Esophagus squamous epithelium (tissue), 5 donors: Measurements from ENCODE around the gene TMC1. TPM values are rescaled to one million over a fixed set of nuclear protein-coding genes. Genes with fewer than 3 reads are reported as not detected.

ENCODE experiments used
- DNase-seq: peaks from one replicate; lab custom pipeline; 2025; lab: John Stamatoyannopoulos, UW
- H3K27ac ChIP-seq, 4 donors: fragments of 200-600 bp; sonication (generic); one replicate each; pipeline ENCODE4 v1.5.1; 2016 to 2019; ENCODE audit warnings: mild to moderate bottlenecking in 1 of 4
- H3K27me3 ChIP-seq, 4 donors: fragments of 200-600 bp; sonication (generic); 1 replicate in 3 of 4; 2 replicates in 1 of 4; pipeline versions ENCODE4 v1.5.1 to v1.6.0; 2017 to 2021; ENCODE audit warnings: antibody characterized with exemption in 1 of 4
- H3K36me3 ChIP-seq, 3 donors: fragments of 200-600 bp; sonication (generic); one replicate each; pipeline ENCODE4 v1.5.1; 2016 to 2019
- H3K4me1 ChIP-seq, 3 donors: fragments of 200-600 bp; sonication (generic); one replicate each; pipeline ENCODE4 v1.5.1; 2017 to 2019
- H3K4me3 ChIP-seq, 4 donors: fragments of 200-600 bp; sonication (generic); 1 replicate in 3 of 4; 2 replicates in 1 of 4; pipeline ENCODE4 v1.5.1; 2016 to 2019; ENCODE audit warnings: mild to moderate bottlenecking in 2 of 4, moderate library complexity in 1 of 4
- H3K9me3 ChIP-seq, 3 donors: fragments of 200-600 bp; sonication (generic); one replicate each; pipeline ENCODE4 v1.5.1; 2016 to 2019
- CTCF ChIP-seq, 6 experiments: fragments of 450-650 bp in 4 of 6; fragments of 200-600 bp in 2 of 6; sonication (generic) in 2 of 6; IDR thresholded peaks; one replicate each; pipeline ENCODE4 v1.5.1; 2016 to 2019; ENCODE audit warnings: antibody characterized with exemption in 6 of 6, mild to moderate bottlenecking in 4 of 6, moderate library complexity in 4 of 6
- POLR2A ChIP-seq, 4 donors: fragments of 450-650 bp; IDR thresholded peaks; one replicate each; pipeline ENCODE4 v1.6.1; 2017; ENCODE audit warnings: antibody characterized with exemption in 4 of 4, mild to moderate bottlenecking in 4 of 4, moderate library complexity in 3 of 4
- WGBS, 2 donors: methylation state at CpG; one replicate each; pipeline ENCODE4 v1.1.5; 2018; 5-methylcytosine and 5-hydroxymethylcytosine counted together
- intact Hi-C: fragments of 100-400 bp; cut with DNase I; formaldehyde crosslinking; loops from one replicate; pipeline ENCODE4 v1.15.0; 2022
- total RNA-seq, 4 donors: library from RNA; depleted of rRNA; stranded (reverse); fragments of >200 nt; gene quantifications; one replicate each; pipeline ENCODE4 v1.1.0, GENCODE V29; 2016
- donor health status: DM: yes; HTN: yes; CAD: no.

The TMC1 gene
- total RNA-seq, 4 donors from 2014 or later = 1.1 to 3.1 (median 1.5) TPM; not detected in 1

GRCh38 chr9:72560086-72560485, 38.7 kb downstream of the TMC1 start:
- H3K27ac ChIP-seq = no peak overlapping the region
- intact Hi-C loops = no loop called here
- H3K4me3 ChIP-seq = no peak overlapping the region
- H3K27me3 ChIP-seq = no peaks in the 10 kb centered on the region
- peaks cover 3 to 25% (median 9%) of the 10 kb centered on the region in 3 donors for H3K4me1 ChIP-seq
- H3K36me3 ChIP-seq = no peaks in the 10 kb centered on the region
- no peaks in the 10 kb centered on the region for H3K9me3 ChIP-seq
- 74 to 77% methylated on average over 1 of the region's 1 CpG for WGBS, 2 donors
- TF ChIP-seq POLR2A (IDR thresholded peaks at IDR 0.05) (no peak), CTCF (IDR thresholded peaks at IDR 0.05) (no peak)
- DNase-seq = no peak

GRCh38 chr9:72563806-72564205, 42.4 kb downstream of the TMC1 start:
- DNase-seq = no peak
- Histone ChIP-seq H3K27me3 (no peaks in the 10 kb centered on the region), H3K36me3 (no peaks in the 10 kb centered on the region), H3K9me3 (no peaks in the 10 kb centered on the region), H3K4me1 (peaks cover 0 to 5% (median 0%) of the 10 kb centered on the region in 3 donors), H3K27ac (no peak overlapping the region), H3K4me3 (no peak overlapping the region)
- TF ChIP-seq POLR2A (IDR thresholded peaks at IDR 0.05) (no peak), CTCF (IDR thresholded peaks at IDR 0.05) (no peak)
- intact Hi-C loops = no loop called here
- WGBS, 2 donors = 71 to 82% methylated on average over 3 to 4 of the region's 4 CpGs

- Histone ChIP-seq H3K9me3 (no peaks in the 10 kb centered on the region), H3K4me1 (peaks cover 0 to 5% (median 0%) of the 10 kb centered on the region in 3 donors), H3K27ac (no peak overlapping the region), H3K4me3 (no peak overlapping the region), H3K27me3 (no peaks in the 10 kb centered on the region), H3K36me3 (no peaks in the 10 kb centered on the region)
- no peak for TF ChIP-seq CTCF (IDR thresholded peaks at IDR 0.05)
- TF ChIP-seq POLR2A (IDR thresholded peaks at IDR 0.05) = no peak
- WGBS, 2 donors = 87 to 92% methylated on average over 2 of the region's 2 CpGs
- intact Hi-C loops = no loop called here
- no peak for DNase-seq
Measured at GRCh38 chr9:72564479-72565281, 43.3 kb downstream of the TMC1 start.

- DNase-seq = no peak
- WGBS, 2 donors = 94 to 97% methylated on average over 7 of the region's 7 CpGs
- no peak overlapping the region for H3K27ac ChIP-seq
- intact Hi-C loops = no loop called here
- H3K4me3 ChIP-seq = no peak overlapping the region
- no peaks in the 10 kb centered on the region for H3K27me3 ChIP-seq
- H3K36me3 ChIP-seq = no peaks in the 10 kb centered on the region
- H3K4me1 ChIP-seq = peaks cover 0 to 5% (median 0%) of the 10 kb centered on the region in 3 donors
- H3K9me3 ChIP-seq = no peaks in the 10 kb centered on the region
- TF ChIP-seq CTCF (IDR thresholded peaks at IDR 0.05) (no peak), POLR2A (IDR thresholded peaks at IDR 0.05) (no peak)
Measured at GRCh38 chr9:72565535-72565934, 44.1 kb downstream of the TMC1 start.

DNA sequence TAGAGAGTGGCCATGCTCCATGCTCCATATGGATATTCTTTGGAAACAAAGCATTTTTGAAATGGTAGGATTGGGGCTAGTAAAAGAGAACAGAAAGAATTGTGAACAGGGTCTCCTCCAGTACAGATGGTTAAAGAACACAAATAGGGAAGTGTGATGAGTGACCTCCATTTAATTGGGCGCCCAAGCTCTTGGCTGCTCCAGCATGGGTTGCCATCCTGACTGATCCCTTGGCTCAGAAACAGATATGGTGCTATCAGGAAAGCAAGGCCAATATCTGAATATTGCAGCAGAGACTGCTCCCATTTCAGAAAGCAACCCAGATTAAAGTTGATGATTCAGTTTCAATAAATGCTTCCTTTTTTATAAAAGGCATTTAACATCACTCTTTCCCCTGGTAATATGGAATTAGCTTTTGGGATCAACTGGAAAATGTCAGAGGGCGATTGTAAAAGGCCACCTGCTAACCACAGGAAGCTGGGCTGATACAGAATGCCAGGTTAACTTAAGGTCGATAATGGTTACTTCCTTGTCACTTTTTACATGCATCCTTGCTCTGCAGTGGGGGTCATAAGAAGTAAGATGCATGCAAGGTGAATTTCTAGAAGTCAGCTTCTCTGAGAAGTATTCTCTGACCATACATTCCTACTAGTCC, 52.9 kb downstream of the TMC1 start:
- H3K9me3 ChIP-seq = no peaks in the 10 kb centered on the region
- H3K27me3 ChIP-seq = no peaks in the 10 kb centered on the region
- peaks cover 7 to 40% (median 28%) of the 10 kb centered on the region in 3 donors for H3K4me1 ChIP-seq
- WGBS, 2 donors = 71 to 78% methylated on average over 3 of the region's 3 CpGs
- no peak overlapping the region for H3K4me3 ChIP-seq
- intact Hi-C loops = no loop called here
- H3K36me3 ChIP-seq = no peaks in the 10 kb centered on the region
- TF ChIP-seq POLR2A (IDR thresholded peaks at IDR 0.05) = no peak
- no peak for DNase-seq
- no peak overlapping the region for H3K27ac ChIP-seq
